PC-9 (cell line): ENCODE results near the gene RNF144A.

ENCODE experiments used
- EZH2 ChIP-seq: fragments of 200-600 bp; sonication (generic); IDR thresholded peaks from 2 replicates; pipeline ENCODE4 v1.8.0; 2017; ENCODE audit warnings: antibody characterized with exemption, low read depth
- TF ChIP-seq, protein P1 (sequence below): fragments of 200-600 bp; sonication (generic); conservative IDR thresholded peaks from 2 replicates; pipeline ENCODE4 v1.6.1; 2017; ENCODE audit warnings: mixed run types, antibody characterized with exemption, mild to moderate bottlenecking, moderate library complexity

DNA sequence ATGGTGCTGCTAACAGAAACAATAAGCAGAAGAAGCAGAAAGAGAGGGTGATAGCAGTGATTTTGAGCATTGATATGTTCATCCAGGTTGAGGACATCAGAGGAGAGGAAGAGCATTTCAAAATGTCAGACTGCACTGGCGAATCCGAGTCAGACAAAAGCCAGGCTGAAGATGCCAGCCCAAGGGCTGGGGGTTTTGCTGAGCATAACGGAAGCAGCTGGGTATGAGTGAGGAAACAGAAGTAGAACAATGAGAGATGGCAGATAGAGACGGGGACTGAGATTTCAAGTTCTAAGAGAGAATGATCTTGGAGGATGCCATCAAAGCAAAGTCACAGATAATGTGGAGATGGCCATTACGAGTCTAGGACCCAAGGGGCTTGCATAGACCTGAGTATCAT is 151.2 kb downstream of the RNF144A start:
- TF ChIP-seq, protein P1, sequence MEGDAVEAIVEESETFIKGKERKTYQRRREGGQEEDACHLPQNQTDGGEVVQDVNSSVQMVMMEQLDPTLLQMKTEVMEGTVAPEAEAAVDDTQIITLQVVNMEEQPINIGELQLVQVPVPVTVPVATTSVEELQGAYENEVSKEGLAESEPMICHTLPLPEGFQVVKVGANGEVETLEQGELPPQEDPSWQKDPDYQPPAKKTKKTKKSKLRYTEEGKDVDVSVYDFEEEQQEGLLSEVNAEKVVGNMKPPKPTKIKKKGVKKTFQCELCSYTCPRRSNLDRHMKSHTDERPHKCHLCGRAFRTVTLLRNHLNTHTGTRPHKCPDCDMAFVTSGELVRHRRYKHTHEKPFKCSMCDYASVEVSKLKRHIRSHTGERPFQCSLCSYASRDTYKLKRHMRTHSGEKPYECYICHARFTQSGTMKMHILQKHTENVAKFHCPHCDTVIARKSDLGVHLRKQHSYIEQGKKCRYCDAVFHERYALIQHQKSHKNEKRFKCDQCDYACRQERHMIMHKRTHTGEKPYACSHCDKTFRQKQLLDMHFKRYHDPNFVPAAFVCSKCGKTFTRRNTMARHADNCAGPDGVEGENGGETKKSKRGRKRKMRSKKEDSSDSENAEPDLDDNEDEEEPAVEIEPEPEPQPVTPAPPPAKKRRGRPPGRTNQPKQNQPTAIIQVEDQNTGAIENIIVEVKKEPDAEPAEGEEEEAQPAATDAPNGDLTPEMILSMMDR: no peak
- TF ChIP-seq EZH2: no peak
